ENCODE measurements around the gene NSDHL. TPM values are rescaled to one million over a fixed set of nuclear protein-coding genes. Genes with fewer than 3 reads are reported as not detected.

The NSDHL gene
- total RNA-seq, 1 experiment from 2014 or later: 52.0 TPM

GRCh38 chrX:152892999-152893891 is 62.4 kb downstream of the NSDHL start:
- Histone ChIP-seq H3K36me3 (ENCODE audit: insufficient read depth, low read length, poor library complexity, severe bottlenecking) (no peaks in the 10 kb centered on the region), H3K4me3 (ENCODE audit: low read depth, low read length, poor library complexity, severe bottlenecking) (no peak overlapping the region), H3K4me1 (ENCODE audit: insufficient read depth, low read length, poor library complexity, severe bottlenecking) (no peaks in the 10 kb centered on the region), H3K27ac (ENCODE audit: low read depth, low read length, poor library complexity, severe bottlenecking) (no peak overlapping the region), H3K9me3 (ENCODE audit: low read depth, low read length, poor library complexity, severe bottlenecking) (no peaks in the 10 kb centered on the region), H3K27me3 (replicated peaks; ENCODE audit: insufficient read depth, low read depth, low read length, poor library complexity) (no peaks in the 10 kb centered on the region)
- no peak for DNase-seq (ENCODE audit: low spot score)
- CTCF ChIA-PET: no interaction called here
- POLR2A ChIA-PET (ENCODE audit: low non-redundant PET): no interaction called here
- BruUV-seq (replicated peaks): no TSS peak
- TF ChIP-seq, protein P1, sequence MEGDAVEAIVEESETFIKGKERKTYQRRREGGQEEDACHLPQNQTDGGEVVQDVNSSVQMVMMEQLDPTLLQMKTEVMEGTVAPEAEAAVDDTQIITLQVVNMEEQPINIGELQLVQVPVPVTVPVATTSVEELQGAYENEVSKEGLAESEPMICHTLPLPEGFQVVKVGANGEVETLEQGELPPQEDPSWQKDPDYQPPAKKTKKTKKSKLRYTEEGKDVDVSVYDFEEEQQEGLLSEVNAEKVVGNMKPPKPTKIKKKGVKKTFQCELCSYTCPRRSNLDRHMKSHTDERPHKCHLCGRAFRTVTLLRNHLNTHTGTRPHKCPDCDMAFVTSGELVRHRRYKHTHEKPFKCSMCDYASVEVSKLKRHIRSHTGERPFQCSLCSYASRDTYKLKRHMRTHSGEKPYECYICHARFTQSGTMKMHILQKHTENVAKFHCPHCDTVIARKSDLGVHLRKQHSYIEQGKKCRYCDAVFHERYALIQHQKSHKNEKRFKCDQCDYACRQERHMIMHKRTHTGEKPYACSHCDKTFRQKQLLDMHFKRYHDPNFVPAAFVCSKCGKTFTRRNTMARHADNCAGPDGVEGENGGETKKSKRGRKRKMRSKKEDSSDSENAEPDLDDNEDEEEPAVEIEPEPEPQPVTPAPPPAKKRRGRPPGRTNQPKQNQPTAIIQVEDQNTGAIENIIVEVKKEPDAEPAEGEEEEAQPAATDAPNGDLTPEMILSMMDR (conservative IDR thresholded peaks at IDR 0.05; ENCODE audit: low read depth, low read length): no peak
- TF ChIP-seq EZH2 (IDR thresholded peaks at IDR 0.05; ENCODE audit: borderline replicate concordance, low read depth, low read length, poor library complexity, severe bottlenecking): no peak
- intact Hi-C loops (cut with micrococcal nuclease; ENCODE audit: unreplicated experiment): no loop called here

DNA sequence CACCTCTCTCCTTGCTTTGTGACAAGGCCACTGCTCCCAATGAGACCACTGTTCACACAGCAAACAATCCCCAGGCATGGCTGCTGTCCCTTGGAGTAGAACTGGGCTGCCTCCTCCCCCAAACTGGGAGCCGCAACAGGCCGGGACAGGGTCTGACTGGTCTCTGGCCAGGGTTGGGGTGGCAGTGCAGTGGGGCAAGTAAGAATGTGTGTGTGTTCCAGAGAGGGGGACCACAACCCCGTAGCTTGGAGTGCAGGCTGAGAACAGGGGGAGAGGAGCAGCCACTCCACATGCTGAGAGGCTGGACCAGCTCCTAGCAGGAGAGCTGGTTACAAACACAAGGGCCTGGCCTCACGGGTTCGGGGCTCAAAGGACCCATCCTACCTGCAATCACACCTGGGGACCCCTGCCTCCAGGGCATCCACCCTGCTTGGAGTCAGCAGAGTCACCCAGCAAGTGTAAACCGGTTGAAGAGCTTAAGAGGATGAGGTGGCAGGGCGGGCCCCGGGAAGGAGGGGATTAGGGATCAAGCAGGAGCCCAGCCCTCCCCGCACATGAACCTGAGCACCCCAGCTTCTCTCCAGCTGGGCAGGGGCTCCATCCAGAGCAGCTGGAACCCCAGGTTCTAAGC is 63.2 kb downstream of the NSDHL start:
- Histone ChIP-seq H3K4me3 (ENCODE audit: low read depth, low read length, poor library complexity, severe bottlenecking) (no peak overlapping the region), H3K9me3 (ENCODE audit: low read depth, low read length, poor library complexity, severe bottlenecking) (no peaks in the 10 kb centered on the region), H3K27me3 (replicated peaks; ENCODE audit: insufficient read depth, low read depth, low read length, poor library complexity) (no peaks in the 10 kb centered on the region), H3K36me3 (ENCODE audit: insufficient read depth, low read length, poor library complexity, severe bottlenecking) (no peaks in the 10 kb centered on the region), H3K4me1 (ENCODE audit: insufficient read depth, low read length, poor library complexity, severe bottlenecking) (no peaks in the 10 kb centered on the region), H3K27ac (ENCODE audit: low read depth, low read length, poor library complexity, severe bottlenecking) (no peak overlapping the region)
- TF ChIP-seq EZH2 (IDR thresholded peaks at IDR 0.05; ENCODE audit: borderline replicate concordance, low read depth, low read length, poor library complexity, severe bottlenecking): no peak
- TF ChIP-seq, protein P1 (conservative IDR thresholded peaks at IDR 0.05; ENCODE audit: low read depth, low read length): no peak
- no peak for DNase-seq (ENCODE audit: low spot score)
- intact Hi-C loops (cut with micrococcal nuclease; ENCODE audit: unreplicated experiment): no loop called here
- BruUV-seq (replicated peaks): no TSS peak
- CTCF ChIA-PET: no interaction called here
- POLR2A ChIA-PET (ENCODE audit: low non-redundant PET): no interaction called here

- H3K4me1 ChIP-seq (ENCODE audit: insufficient read depth, low read length, poor library complexity, severe bottlenecking): no peaks in the 10 kb centered on the region
- no peaks in the 10 kb centered on the region for H3K27me3 ChIP-seq (replicated peaks; ENCODE audit: insufficient read depth, low read depth, low read length, poor library complexity)
- H3K27ac ChIP-seq (ENCODE audit: low read depth, low read length, poor library complexity, severe bottlenecking): no peak overlapping the region
- no peak for TF ChIP-seq EZH2 (IDR thresholded peaks at IDR 0.05; ENCODE audit: borderline replicate concordance, low read depth, low read length, poor library complexity, severe bottlenecking)
- TF ChIP-seq, protein P1 (conservative IDR thresholded peaks at IDR 0.05; ENCODE audit: low read depth, low read length): no peak
- no peaks in the 10 kb centered on the region for H3K9me3 ChIP-seq (ENCODE audit: low read depth, low read length, poor library complexity, severe bottlenecking)
- ChIA-PET CTCF (no interaction called here), POLR2A (ENCODE audit: low non-redundant PET) (no interaction called here)
- BruUV-seq (replicated peaks): no TSS peak
- no peak for DNase-seq (ENCODE audit: low spot score)
- no peaks in the 10 kb centered on the region for H3K36me3 ChIP-seq (ENCODE audit: insufficient read depth, low read length, poor library complexity, severe bottlenecking)
- no peak overlapping the region for H3K4me3 ChIP-seq (ENCODE audit: low read depth, low read length, poor library complexity, severe bottlenecking)
- intact Hi-C loops (cut with micrococcal nuclease; ENCODE audit: unreplicated experiment): no loop called here
Observed at GRCh38 chrX:152895121-152895520, 64.3 kb downstream of the NSDHL start.
